HepG2 (cell line): Measurements from ENCODE around the gene ZKSCAN2. TPM values are rescaled to one million over a fixed set of nuclear protein-coding genes. Genes with fewer than 3 reads are reported as not detected.

Experiments
- DBP ChIP-seq: sonication (generic); formaldehyde crosslinking; IDR thresholded peaks from 2 replicates; pipeline ENCODE4 v1.4.0; 2020; ENCODE audit warnings: missing genetic modification reagents; ENCODE audit errors: not compliant biosample characterization
- FOSL1 ChIP-seq: sonication (generic); formaldehyde crosslinking; IDR thresholded peaks from 2 replicates; pipeline ENCODE4 v1.9.0; 2021; ENCODE audit warnings: missing genetic modification reagents, borderline replicate concordance
- IRF1 ChIP-seq: sonication (generic); formaldehyde crosslinking; IDR thresholded peaks from 2 replicates; pipeline ENCODE4 v1.4.0; 2020; ENCODE audit warnings: low read depth, mild to moderate bottlenecking, missing genetic modification reagents
- ISL2 ChIP-seq: sonication (generic); formaldehyde crosslinking; IDR thresholded peaks from 2 replicates; pipeline ENCODE4 v1.5.0; 2020; ENCODE audit warnings: missing genetic modification reagents
- ISX ChIP-seq: sonication (generic); formaldehyde crosslinking; conservative IDR thresholded peaks from 2 replicates; pipeline ENCODE4 v1.5.0; 2020; ENCODE audit warnings: missing genetic modification reagents
- KAT8 ChIP-seq: IDR thresholded peaks from 2 replicates; pipeline ENCODE4 v1.6.1; 2016; ENCODE audit warnings: missing genetic modification reagents, missing compliant biosample characterization
- NCOA5 ChIP-seq: sonication (generic); formaldehyde crosslinking; IDR thresholded peaks from 2 replicates; pipeline ENCODE4 v1.4.0; 2020; ENCODE audit warnings: missing genetic modification reagents
- PPARG ChIP-seq: conservative IDR thresholded peaks from 2 replicates; pipeline ENCODE4 v1.6.1; 2016; ENCODE audit warnings: missing biosample characterization, missing genetic modification reagents
- PRDM10 ChIP-seq: sonication (generic); formaldehyde crosslinking; IDR thresholded peaks from 2 replicates; pipeline ENCODE4 v1.4.0; 2020; ENCODE audit warnings: low read depth, missing genetic modification reagents
- SIX1 ChIP-seq: sonication (generic); formaldehyde crosslinking; IDR thresholded peaks from 2 replicates; pipeline ENCODE4 v1.4.0; 2020; ENCODE audit warnings: missing genetic modification reagents, borderline replicate concordance
- SIX4 ChIP-seq: sonication (generic); formaldehyde crosslinking; IDR thresholded peaks from 2 replicates; pipeline ENCODE4 v1.4.0; 2020; ENCODE audit warnings: missing genetic modification reagents
- SMARCC2 ChIP-seq: fragments of 450-650 bp; IDR thresholded peaks from 2 replicates; pipeline ENCODE4 v1.6.1; 2017; ENCODE audit warnings: antibody characterized with exemption, mild to moderate bottlenecking
- SP1 ChIP-seq, 2 experiments: fragments of 450-650 bp in 1 of 2; sonication (generic) in 1 of 2; formaldehyde crosslinking in 1 of 2; IDR thresholded peaks; 2 replicates each; pipeline versions ENCODE4 v1.4.0 to v1.6.1; 2016 to 2020; ENCODE audit warnings: missing genetic modification reagents in 1 of 2
- SSRP1 ChIP-seq: IDR thresholded peaks from 2 replicates; pipeline ENCODE4 v1.6.1; 2016; ENCODE audit warnings: control low read depth
- ZMAT3 ChIP-seq: sonication (generic); formaldehyde crosslinking; conservative IDR thresholded peaks from 2 replicates; pipeline ENCODE4 v1.7.0; 2021; ENCODE audit warnings: missing genetic modification reagents
- ZNF234 ChIP-seq: sonication (generic); formaldehyde crosslinking; conservative IDR thresholded peaks from 2 replicates; pipeline ENCODE4 v1.5.1; 2020; ENCODE audit warnings: mild to moderate bottlenecking, missing genetic modification reagents
- ZNF280B ChIP-seq: sonication (generic); formaldehyde crosslinking; IDR thresholded peaks from 2 replicates; pipeline ENCODE4 v1.5.0; 2020; ENCODE audit warnings: missing genetic modification reagents, mild to moderate bottlenecking, borderline replicate concordance
- ZNF496 ChIP-seq: sonication (generic); formaldehyde crosslinking; IDR thresholded peaks from 2 replicates; pipeline ENCODE4 v1.8.1; 2023; ENCODE audit warnings: mild to moderate bottlenecking, moderate library complexity, missing genetic modification reagents; ENCODE audit not compliant: insufficient replicate concordance
- ZNF501 ChIP-seq: sonication (generic); formaldehyde crosslinking; IDR thresholded peaks from 2 replicates; pipeline ENCODE4 v1.5.1; 2020; ENCODE audit warnings: mild to moderate bottlenecking, moderate library complexity, missing genetic modification reagents
- ZNF564 ChIP-seq: sonication (generic); formaldehyde crosslinking; IDR thresholded peaks from 2 replicates; pipeline ENCODE4 v1.8.1; 2023; ENCODE audit warnings: mild to moderate bottlenecking, missing genetic modification reagents
- ZNF576 ChIP-seq: sonication (generic); formaldehyde crosslinking; IDR thresholded peaks from 2 replicates; pipeline ENCODE4 v1.4.0; 2020; ENCODE audit warnings: mild to moderate bottlenecking, missing genetic modification reagents
- ZNF773 ChIP-seq: sonication (generic); formaldehyde crosslinking; IDR thresholded peaks from 2 replicates; pipeline ENCODE4 v1.4.0; 2020; ENCODE audit warnings: missing genetic modification reagents, borderline replicate concordance
- ZNF784 ChIP-seq: sonication (generic); formaldehyde crosslinking; IDR thresholded peaks from 2 replicates; pipeline ENCODE4 v1.5.1; 2020; ENCODE audit warnings: missing genetic modification reagents, mild to moderate bottlenecking, borderline replicate concordance
- polyA plus RNA-seq, 8 experiments: library from polyadenylated mRNA; depleted of rRNA in 3 of 8; stranded (reverse) in 7 of 8; unstranded in 1 of 8; fragments of >200 nt; fragmentation: Illumina TruSeq in 4 of 8; extraction: Trizol in 4 of 8; gene quantifications; 2 replicates each; pipeline versions ENCODE4 v1.2.1 to v1.2.3, GENCODE V29; 2011 to 2016; ENCODE audit warnings: low read depth in 4 of 8, missing spikeins in 1 of 8, mixed read lengths in 1 of 8; ENCODE audit not compliant: insufficient read depth in 1 of 8
- total RNA-seq, 5 experiments: library from RNA; depleted of rRNA; stranded (reverse); fragments of >200 nt; fragmentation: Illumina TruSeq; extraction: Trizol; gene quantifications; 2 replicates each; pipeline ENCODE4 v1.2.3, GENCODE V29; 2016; ENCODE audit warnings: low read depth in 1 of 5

The ZKSCAN2 gene
- total and polyA plus RNA-seq, 2 of the 13 experiments (the other 11 are each of a cell fraction or from before 2014, with no cell fraction given) = 4.2 to 11.1 TPM

GRCh38 chr16:25257470-25257955 is at the start of gene ZKSCAN2 (continued):
- TF ChIP-seq ZMAT3 (CRISPR knock-in tag) = peak; percentile 52; the same call in 1 of the 2 replicates
- no peak; the same call in 1 of the 2 replicates for TF ChIP-seq ZNF576 (CRISPR knock-in tag)
- no peak for TF ChIP-seq ZNF280B (CRISPR knock-in tag)
- no peak for TF ChIP-seq FOSL1 (CRISPR knock-in tag)
- TF ChIP-seq ISX (CRISPR knock-in tag) = no peak; the same call in 1 of the 2 replicates
- no peak for TF ChIP-seq ZNF784 (CRISPR knock-in tag)
- TF ChIP-seq ZNF773 = no peak
- no peak for TF ChIP-seq SSRP1
- TF ChIP-seq SIX1 = 0 out of 2 replicates have a peak, but pooled peaks have one; percentile 26
- no peak for TF ChIP-seq ZNF496
- TF ChIP-seq KAT8 = peak; percentile 68
- no peak for TF ChIP-seq ZNF234 (CRISPR knock-in tag)
- no peak for TF ChIP-seq NCOA5 (CRISPR knock-in tag)
- TF ChIP-seq DBP (CRISPR knock-in tag) = peak; percentile 58
- TF ChIP-seq IRF1 (CRISPR knock-in tag) = no peak
- no peak for TF ChIP-seq ZNF501 (CRISPR knock-in tag)
- peak; percentile 15; the same call in 1 of the 2 replicates for TF ChIP-seq SIX4 (CRISPR knock-in tag)
- peak; percentile 17; the same call in 1 of the 2 replicates for TF ChIP-seq ISL2
- no peak for TF ChIP-seq SP1 (IDR thresholded peaks at IDR 0.05)
- TF ChIP-seq SP1 (CRISPR knock-in tag; IDR thresholded peaks at IDR 0.05) = peak; percentile 71
- no peak for TF ChIP-seq SMARCC2
- TF ChIP-seq ZNF564 = no peak; the same call in 1 of the 2 replicates
- no peak for TF ChIP-seq PRDM10 (CRISPR knock-in tag)
- peak; percentile 33; the same call in 1 of the 2 replicates for TF ChIP-seq PPARG
